ENCODE results near the gene MST1. TPM values are rescaled to one million over a fixed set of nuclear protein-coding genes. Genes with fewer than 3 reads are reported as not detected.
A peak's percentile ranks its signal among the peaks of the same experiment; 100 is the strongest.

The MST1 gene
- total and polyA plus RNA-seq, 2 of the 4 experiments (the other 2 are of a cell fraction), result 1.3 to 13.0 TPM

DNA sequence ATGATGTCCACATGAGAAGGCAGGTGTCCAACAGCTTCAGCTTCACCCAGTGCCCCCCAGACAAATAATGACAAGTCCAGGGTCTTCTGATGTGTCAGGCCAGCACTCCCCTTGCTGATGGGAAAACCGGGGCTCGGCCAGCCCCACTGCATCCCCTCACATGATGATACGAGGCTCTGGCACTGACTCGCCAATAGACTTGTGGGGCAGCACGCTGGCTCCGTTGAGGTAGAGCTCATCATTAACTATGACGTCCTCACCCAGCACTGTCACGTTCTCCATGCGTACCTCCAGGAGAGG, 32.3 kb upstream of the MST1 start:
- Histone ChIP-seq H3K4me2 (ENCODE audit: low read depth, low read length) (no peak overlapping the region), H3K23ac (ENCODE audit: low read depth, low read length) (no peak overlapping the region), H2BK20ac (ENCODE audit: low read depth, low read length) (no peak overlapping the region), H2AFZ (replicated peaks; ENCODE audit: low read length, poor library complexity) (no peak overlapping the region), H3K9me3 (ENCODE audit: control insufficient read depth, insufficient read depth, low read length) (no peaks in the 10 kb centered on the region), H2BK5ac (ENCODE audit: low read depth, low read length, poor library complexity, severe bottlenecking) (no peak overlapping the region), H3K36me3 (ENCODE audit: control insufficient read depth, insufficient read depth, low read length) (peaks cover 28% of the 10 kb centered on the region), H4K20me1 (ENCODE audit: insufficient read depth, low read length) (peaks cover 31% of the 10 kb centered on the region), H3K4me3 (ENCODE audit: insufficient read depth, low read depth, low read length) (no peak overlapping the region), H3K14ac (replicated peaks; ENCODE audit: low read depth, low read length) (no peak overlapping the region), H2AK9ac (replicated peaks; ENCODE audit: low read depth, low read length, poor library complexity) (peak overlapping the region; percentile 15), H4K5ac (ENCODE audit: low read depth, low read length) (no peak overlapping the region), H3K4me1 (ENCODE audit: control insufficient read depth, insufficient read depth, low read length) (peaks cover 17% of the 10 kb centered on the region), H4K8ac (ENCODE audit: low read depth in 2 of 2, low read length in 2 of 2) (no peak overlapping the region), H2BK15ac (ENCODE audit: low read depth, low read length) (no peak overlapping the region), H3K18ac (ENCODE audit: low read depth, low read length) (no peak overlapping the region), H2BK120ac (ENCODE audit: low read depth, low read length) (no peak overlapping the region), H4K91ac (ENCODE audit: insufficient read depth, low read depth, low read length) (no peak overlapping the region), H3K27ac (ENCODE audit: insufficient read depth, low read length) (no peak overlapping the region), H3K4ac (ENCODE audit: low read depth, low read length) (no peak overlapping the region), H3K9me1 (ENCODE audit: insufficient read depth, low read length) (peaks cover 5% of the 10 kb centered on the region; the same call in 1 of the 2 replicates), H3K27me3 (ENCODE audit: control insufficient read depth, insufficient read depth, low read length) (no peaks in the 10 kb centered on the region), H2AK5ac (ENCODE audit: low read depth, low read length) (no peak overlapping the region), H3K9ac (ENCODE audit: low read depth, low read length) (no peak overlapping the region), H3K56ac (ENCODE audit: extremely low read depth, insufficient read depth, low read length) (no peak overlapping the region), H3K79me1 (ENCODE audit: low read depth in 1 of 2, low read length in 2 of 2) (peaks cover 15 to 43% of the 10 kb centered on the region in 2 experiments; a peak in 3 of 4 replicates)
- in situ Hi-C loops (cut with MboI; ENCODE audit: low sequenced_read_pairs), result no loop called here
- dilution Hi-C loops (cut with HindIII; ENCODE audit: low sequenced_read_pairs, unreplicated experiment), result no loop called here
- DNase-seq, result no peak
- intact Hi-C loops (cut with micrococcal nuclease), result no loop called here
- WGBS, 2 experiments (ENCODE audit: extremely low coverage in 2 of 2, insufficient read length in 1 of 2), result 93% methylated on average over 3 of the region's 9 CpGs; no CpG with 5 or more reads in 1 of the 2 experiments
- ChIA-PET CTCF (interaction anchor here (3.3 kb wide), 1 partner anchor 118 kb away, joined by 9 read pairs; no protein-coding TSS in a partner anchor), POLR2A (ENCODE audit: unreplicated experiment) (no interaction called here)
- TF ChIP-seq CHD1 (IDR thresholded peaks at IDR 0.05; ENCODE audit: low read depth, low read length) (no peak), FOS (IDR thresholded peaks at IDR 0.05; ENCODE audit: low read depth, low read length) (no peak), CEBPB (IDR thresholded peaks at IDR 0.05; ENCODE audit: low read depth, low read length) (no peak), POLR2A (IDR thresholded peaks at IDR 0.05; ENCODE audit: low read depth, low read length) (no peak), RFX5 (IDR thresholded peaks at IDR 0.05; ENCODE audit: low read depth, low read length) (no peak), SMC3 (IDR thresholded peaks at IDR 0.05; ENCODE audit: low read depth, low read length) (no peak), NFE2L2 (IDR thresholded peaks at IDR 0.05; ENCODE audit: low read depth, low read length) (no peak), RCOR1 (IDR thresholded peaks at IDR 0.05; ENCODE audit: insufficient replicate concordance, low read length) (no peak), MAFK (IDR thresholded peaks at IDR 0.05; ENCODE audit: low read depth, low read length) (no peak), MAZ (IDR thresholded peaks at IDR 0.05; ENCODE audit: borderline replicate concordance, low read depth, low read length) (no peak), RAD21 (IDR thresholded peaks at IDR 0.05; ENCODE audit: low read length) (no peak), MXI1 (IDR thresholded peaks at IDR 0.05; ENCODE audit: borderline replicate concordance, low read depth, low read length) (no peak), BHLHE40 (IDR thresholded peaks at IDR 0.05; ENCODE audit: low read depth, low read length) (no peak)
- TF ChIP-seq, protein P1, sequence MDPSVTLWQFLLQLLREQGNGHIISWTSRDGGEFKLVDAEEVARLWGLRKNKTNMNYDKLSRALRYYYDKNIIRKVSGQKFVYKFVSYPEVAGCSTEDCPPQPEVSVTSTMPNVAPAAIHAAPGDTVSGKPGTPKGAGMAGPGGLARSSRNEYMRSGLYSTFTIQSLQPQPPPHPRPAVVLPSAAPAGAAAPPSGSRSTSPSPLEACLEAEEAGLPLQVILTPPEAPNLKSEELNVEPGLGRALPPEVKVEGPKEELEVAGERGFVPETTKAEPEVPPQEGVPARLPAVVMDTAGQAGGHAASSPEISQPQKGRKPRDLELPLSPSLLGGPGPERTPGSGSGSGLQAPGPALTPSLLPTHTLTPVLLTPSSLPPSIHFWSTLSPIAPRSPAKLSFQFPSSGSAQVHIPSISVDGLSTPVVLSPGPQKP (IDR thresholded peaks at IDR 0.05; ENCODE audit: borderline replicate concordance, low read depth, low read length), result no peak
- TF ChIP-seq, protein P2, sequence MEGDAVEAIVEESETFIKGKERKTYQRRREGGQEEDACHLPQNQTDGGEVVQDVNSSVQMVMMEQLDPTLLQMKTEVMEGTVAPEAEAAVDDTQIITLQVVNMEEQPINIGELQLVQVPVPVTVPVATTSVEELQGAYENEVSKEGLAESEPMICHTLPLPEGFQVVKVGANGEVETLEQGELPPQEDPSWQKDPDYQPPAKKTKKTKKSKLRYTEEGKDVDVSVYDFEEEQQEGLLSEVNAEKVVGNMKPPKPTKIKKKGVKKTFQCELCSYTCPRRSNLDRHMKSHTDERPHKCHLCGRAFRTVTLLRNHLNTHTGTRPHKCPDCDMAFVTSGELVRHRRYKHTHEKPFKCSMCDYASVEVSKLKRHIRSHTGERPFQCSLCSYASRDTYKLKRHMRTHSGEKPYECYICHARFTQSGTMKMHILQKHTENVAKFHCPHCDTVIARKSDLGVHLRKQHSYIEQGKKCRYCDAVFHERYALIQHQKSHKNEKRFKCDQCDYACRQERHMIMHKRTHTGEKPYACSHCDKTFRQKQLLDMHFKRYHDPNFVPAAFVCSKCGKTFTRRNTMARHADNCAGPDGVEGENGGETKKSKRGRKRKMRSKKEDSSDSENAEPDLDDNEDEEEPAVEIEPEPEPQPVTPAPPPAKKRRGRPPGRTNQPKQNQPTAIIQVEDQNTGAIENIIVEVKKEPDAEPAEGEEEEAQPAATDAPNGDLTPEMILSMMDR (conservative IDR thresholded peaks at IDR 0.05; ENCODE audit: low read depth, low read length), result no peak
- TF ChIP-seq, protein P3, sequence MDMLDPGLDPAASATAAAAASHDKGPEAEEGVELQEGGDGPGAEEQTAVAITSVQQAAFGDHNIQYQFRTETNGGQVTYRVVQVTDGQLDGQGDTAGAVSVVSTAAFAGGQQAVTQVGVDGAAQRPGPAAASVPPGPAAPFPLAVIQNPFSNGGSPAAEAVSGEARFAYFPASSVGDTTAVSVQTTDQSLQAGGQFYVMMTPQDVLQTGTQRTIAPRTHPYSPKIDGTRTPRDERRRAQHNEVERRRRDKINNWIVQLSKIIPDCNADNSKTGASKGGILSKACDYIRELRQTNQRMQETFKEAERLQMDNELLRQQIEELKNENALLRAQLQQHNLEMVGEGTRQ (IDR thresholded peaks at IDR 0.05; ENCODE audit: low read depth, low read length), result no peak
- no peak for ATAC-seq (ENCODE audit: low read depth)
- BruUV-seq (replicated peaks), result no TSS peak
